WTC11 (cell line): Measurements from ENCODE around the gene ZCCHC7. TPM values are rescaled to one million over a fixed set of nuclear protein-coding genes. Genes with fewer than 3 reads are reported as not detected.

Experiments
- ATAC-seq: fragments of 200-7000 bp; cut with Tn5 transposase; 2 replicates; pipeline ENCODE4 v1.10.0; 2021; ENCODE audit warnings: mild to moderate bottlenecking, moderate library complexity
- CTCF ChIA-PET: fragments of 300-600 bp; sonication (Branson Sonifier 250); formaldehyde crosslinking; loops from one replicate; lab custom pipeline; 2021; ENCODE audit warnings: antibody characterized with exemption; lab: Charles Lee
- POLR2A ChIA-PET: fragments of 350-600 bp; sonication (Branson Sonifier 250); formaldehyde crosslinking; loops from one replicate; lab custom pipeline; 2021; ENCODE audit warnings: antibody characterized with exemption; lab: Charles Lee
- DNase-seq: peaks from one replicate; pipeline ENCODE4 v3.0.0; 2021; ENCODE audit warnings: low spot score
- H3K27ac Mint-ChIP-seq: 2 replicates; pipeline ENCODE4 v1.8.0; 2021; ENCODE audit warnings: mixed read lengths
- H3K27me3 Mint-ChIP-seq: 2 replicates; pipeline ENCODE4 v1.8.0; 2021; ENCODE audit warnings: low read depth, mild to moderate bottlenecking, moderate library complexity, mixed read lengths
- H3K36me3 Mint-ChIP-seq: 2 replicates; pipeline ENCODE4 v1.8.0; 2021; ENCODE audit warnings: mixed read lengths
- H3K4me1 Mint-ChIP-seq: 2 replicates; pipeline ENCODE4 v1.8.0; 2022; ENCODE audit warnings: mixed read lengths
- H3K4me3 Mint-ChIP-seq: 2 replicates; pipeline ENCODE4 v1.8.0; 2021; ENCODE audit warnings: mild to moderate bottlenecking, moderate library complexity, mixed read lengths
- H3K9me3 Mint-ChIP-seq: 2 replicates; pipeline ENCODE4 v1.8.0; 2021; ENCODE audit warnings: mixed read lengths
- AFF4 ChIP-seq: sonication (generic); formaldehyde crosslinking; IDR thresholded peaks from 2 replicates; pipeline ENCODE4 v1.8.1; 2023; ENCODE audit warnings: mild to moderate bottlenecking, missing genetic modification reagents, borderline replicate concordance
- CBFB ChIP-seq: sonication (generic); formaldehyde crosslinking; IDR thresholded peaks from 2 replicates; pipeline ENCODE4 v1.8.1; 2022; ENCODE audit warnings: mild to moderate bottlenecking, low read depth, missing genetic modification reagents
- ESRRA ChIP-seq: sonication (generic); formaldehyde crosslinking; IDR thresholded peaks from 2 replicates; pipeline ENCODE4 v1.8.1; 2022; ENCODE audit warnings: mild to moderate bottlenecking, missing genetic modification reagents, borderline replicate concordance
- FOXJ3 ChIP-seq: sonication (generic); formaldehyde crosslinking; IDR thresholded peaks from 2 replicates; pipeline ENCODE4 v1.9.0; 2021; ENCODE audit warnings: missing genetic modification reagents, mild to moderate bottlenecking, borderline replicate concordance
- FOXK1 ChIP-seq: sonication (generic); formaldehyde crosslinking; IDR thresholded peaks from 2 replicates; pipeline ENCODE4 v1.8.0; 2022; ENCODE audit warnings: mild to moderate bottlenecking, moderate library complexity, missing genetic modification reagents
- HMGA2 ChIP-seq: fragments of 250-450 bp; sonication (Bioruptor Pico); IDR thresholded peaks from 2 replicates; pipeline ENCODE4 v1.4.0; 2021; ENCODE audit warnings: mild to moderate bottlenecking, moderate library complexity
- MAX ChIP-seq: sonication (generic); formaldehyde crosslinking; IDR thresholded peaks from 2 replicates; pipeline ENCODE4 v1.8.0; 2022; ENCODE audit warnings: mild to moderate bottlenecking, missing genetic modification reagents
- NFATC4 ChIP-seq: fragments of 250-450 bp; sonication (Bioruptor Pico); IDR thresholded peaks from 2 replicates; pipeline ENCODE4 v1.9.0; 2021; ENCODE audit warnings: mild to moderate bottlenecking
- NR1H2 ChIP-seq: sonication (generic); formaldehyde crosslinking; IDR thresholded peaks from 2 replicates; pipeline ENCODE4 v1.9.0; 2021; ENCODE audit warnings: mild to moderate bottlenecking, moderate library complexity, missing genetic modification reagents
- NR2C2 ChIP-seq: sonication (generic); formaldehyde crosslinking; IDR thresholded peaks from 2 replicates; pipeline ENCODE4 v1.8.0; 2022; ENCODE audit warnings: mild to moderate bottlenecking, missing genetic modification reagents
- NR3C1 ChIP-seq: sonication (generic); formaldehyde crosslinking; conservative IDR thresholded peaks from 2 replicates; pipeline ENCODE4 v1.8.1; 2023; ENCODE audit warnings: low read depth, mild to moderate bottlenecking, missing genetic modification reagents
- PREB ChIP-seq: sonication (generic); formaldehyde crosslinking; IDR thresholded peaks from 2 replicates; pipeline ENCODE4 v1.8.1; 2022; ENCODE audit warnings: mild to moderate bottlenecking, missing genetic modification reagents, moderate library complexity, borderline replicate concordance
- PRRX2 ChIP-seq: fragments of 250-450 bp; sonication (Bioruptor Pico); IDR thresholded peaks from 2 replicates; pipeline ENCODE4 v1.8.0; 2021; ENCODE audit warnings: mild to moderate bottlenecking
- RELA ChIP-seq: sonication (generic); formaldehyde crosslinking; IDR thresholded peaks from 2 replicates; pipeline ENCODE4 v1.8.1; 2022; ENCODE audit warnings: missing genetic modification reagents, mild to moderate bottlenecking, borderline replicate concordance
- SMAD3 ChIP-seq: sonication (generic); formaldehyde crosslinking; IDR thresholded peaks from 2 replicates; pipeline ENCODE4 v1.8.0; 2022; ENCODE audit warnings: missing genetic modification reagents, mild to moderate bottlenecking, borderline replicate concordance
- SMAD4 ChIP-seq: sonication (generic); formaldehyde crosslinking; IDR thresholded peaks from 2 replicates; pipeline ENCODE4 v1.8.0; 2022; ENCODE audit warnings: mild to moderate bottlenecking, missing genetic modification reagents
- ZNF396 ChIP-seq: fragments of 250-450 bp; sonication (Bioruptor Pico); IDR thresholded peaks from 2 replicates; pipeline ENCODE4 v1.8.0; 2021; ENCODE audit warnings: mild to moderate bottlenecking, moderate library complexity, borderline replicate concordance
- ZSCAN18 ChIP-seq: fragments of 250-450 bp; sonication (Bioruptor Pico); IDR thresholded peaks from 2 replicates; pipeline ENCODE4 v2.1.2; 2022; ENCODE audit warnings: mild to moderate bottlenecking, moderate library complexity
- total RNA-seq: library from RNA; stranded (reverse); gene quantifications from 3 replicates; pipeline ENCODE4 v1.2.3, GENCODE V29; 2021
- TF ChIP-seq, protein P1 (sequence below): fragments of 250-450 bp; sonication (Bioruptor Pico); conservative IDR thresholded peaks from 2 replicates; pipeline ENCODE4 v1.9.0; 2021; ENCODE audit warnings: mild to moderate bottlenecking
- TF ChIP-seq, protein P2 (sequence below): sonication (generic); formaldehyde crosslinking; conservative IDR thresholded peaks from 2 replicates; pipeline ENCODE4 v1.8.1; 2022; ENCODE audit warnings: mild to moderate bottlenecking, missing genetic modification reagents
- TF ChIP-seq, protein P3 (sequence below): sonication (generic); formaldehyde crosslinking; IDR thresholded peaks from 2 replicates; pipeline ENCODE4 v1.8.1; 2023; ENCODE audit warnings: mild to moderate bottlenecking, moderate library complexity, missing genetic modification reagents
- TF ChIP-seq, protein P4 (sequence below): sonication (generic); formaldehyde crosslinking; IDR thresholded peaks from 2 replicates; pipeline ENCODE4 v1.8.1; 2023; ENCODE audit warnings: mild to moderate bottlenecking, missing genetic modification reagents, moderate library complexity
- TF ChIP-seq, protein P5 (sequence below): fragments of 200-600 bp; IDR thresholded peaks from 2 replicates; pipeline ENCODE4 v1.8.0; 2022; ENCODE audit warnings: antibody characterized with exemption

The ZCCHC7 gene
- total RNA-seq, 1 experiment from 2014 or later, result 30.1 TPM

GRCh38 chr9:37150415-37150814 lies 30.0 kb downstream of the ZCCHC7 start:
- Mint-ChIP-seq H3K36me3 (peaks cover 14% of the 10 kb centered on the region), H3K9me3 (no peaks in the 10 kb centered on the region), H3K27me3 (no peaks in the 10 kb centered on the region), H3K27ac (no peak overlapping the region)
- POLR2A ChIA-PET, result no interaction called here
- DNase-seq (no peak), ATAC-seq (no peak)
- CTCF ChIA-PET, result no interaction called here
- TF ChIP-seq FOXJ3 (CRISPR knock-in tag) (no peak), AFF4 (CRISPR knock-in tag) (no peak), SMAD4 (CRISPR knock-in tag) (no peak), ZSCAN18 (CRISPR knock-in tag) (no peak), NR3C1 (CRISPR knock-in tag) (no peak), NFATC4 (no peak), MAX (CRISPR knock-in tag) (no peak), RELA (no peak), ESRRA (CRISPR knock-in tag) (no peak)
- TF ChIP-seq, protein P1, sequence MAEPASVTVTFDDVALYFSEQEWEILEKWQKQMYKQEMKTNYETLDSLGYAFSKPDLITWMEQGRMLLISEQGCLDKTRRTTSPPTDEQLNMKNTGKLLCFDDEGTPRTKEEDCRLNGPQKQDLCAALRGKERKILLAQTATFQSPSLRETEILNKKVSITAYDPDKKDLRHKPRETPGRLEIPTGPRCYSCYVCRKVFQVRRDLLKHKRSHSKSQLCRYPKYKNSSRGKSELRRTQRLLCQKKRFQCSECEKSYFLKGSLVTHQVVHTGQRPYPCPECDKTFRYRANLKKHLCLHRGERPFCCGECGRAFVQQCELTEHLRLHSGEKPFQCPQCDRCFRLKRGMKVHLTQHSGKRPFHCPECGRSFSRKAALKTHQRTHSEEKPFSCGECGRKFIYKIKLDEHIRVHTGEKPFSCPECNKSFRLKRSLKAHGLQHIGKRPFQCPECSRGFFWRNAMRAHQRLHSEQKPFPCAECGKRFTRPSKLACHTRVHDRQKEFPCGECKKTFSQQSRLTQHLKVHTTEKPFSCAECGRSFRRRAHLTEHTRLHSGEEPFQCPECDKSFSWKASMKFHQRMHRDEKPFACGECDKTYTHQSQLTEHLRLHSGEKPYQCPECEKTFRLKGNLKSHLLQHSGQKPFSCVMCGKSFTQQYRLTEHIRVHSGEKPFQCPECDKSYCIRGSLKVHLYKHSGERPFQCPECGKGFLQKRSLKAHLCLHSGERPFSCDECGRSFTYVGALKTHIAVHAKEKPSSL, result no peak
- TF ChIP-seq, all 79 proteins: peak for 0
- Mint-ChIP-seq H3K4me3 (no peak overlapping the region), H3K4me1 (peaks cover 28% of the 10 kb centered on the region)

GRCh38 chr9:37151812-37152211 lies 31.4 kb downstream of the ZCCHC7 start:
- peaks cover 28% of the 10 kb centered on the region for H3K4me1 Mint-ChIP-seq
- CTCF ChIA-PET, result no interaction called here
- TF ChIP-seq, protein P2, sequence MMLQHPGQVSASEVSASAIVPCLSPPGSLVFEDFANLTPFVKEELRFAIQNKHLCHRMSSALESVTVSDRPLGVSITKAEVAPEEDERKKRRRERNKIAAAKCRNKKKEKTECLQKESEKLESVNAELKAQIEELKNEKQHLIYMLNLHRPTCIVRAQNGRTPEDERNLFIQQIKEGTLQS (CRISPR knock-in tag), result no peak
- TF ChIP-seq ZNF396 (CRISPR knock-in tag) (no peak), NR2C2 (CRISPR knock-in tag) (no peak), HMGA2 (CRISPR knock-in tag) (no peak), PREB (CRISPR knock-in tag) (no peak), SMAD3 (CRISPR knock-in tag) (no peak), NR1H2 (no peak), CBFB (CRISPR knock-in tag) (no peak), FOXK1 (no peak), PRRX2 (CRISPR knock-in tag) (no peak)
- TF ChIP-seq, protein P3, sequence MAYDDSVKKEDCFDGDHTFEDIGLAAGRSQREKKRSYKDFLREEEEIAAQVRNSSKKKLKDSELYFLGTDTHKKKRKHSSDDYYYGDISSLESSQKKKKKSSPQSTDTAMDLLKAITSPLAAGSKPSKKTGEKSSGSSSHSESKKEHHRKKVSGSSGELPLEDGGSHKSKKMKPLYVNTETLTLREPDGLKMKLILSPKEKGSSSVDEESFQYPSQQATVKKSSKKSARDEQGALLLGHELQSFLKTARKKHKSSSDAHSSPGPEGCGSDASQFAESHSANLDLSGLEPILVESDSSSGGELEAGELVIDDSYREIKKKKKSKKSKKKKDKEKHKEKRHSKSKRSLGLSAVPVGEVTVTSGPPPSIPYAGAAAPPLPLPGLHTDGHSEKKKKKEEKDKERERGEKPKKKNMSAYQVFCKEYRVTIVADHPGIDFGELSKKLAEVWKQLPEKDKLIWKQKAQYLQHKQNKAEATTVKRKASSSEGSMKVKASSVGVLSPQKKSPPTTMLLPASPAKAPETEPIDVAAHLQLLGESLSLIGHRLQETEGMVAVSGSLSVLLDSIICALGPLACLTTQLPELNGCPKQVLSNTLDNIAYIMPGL (CRISPR knock-in tag), result no peak
- TF ChIP-seq, protein P4, sequence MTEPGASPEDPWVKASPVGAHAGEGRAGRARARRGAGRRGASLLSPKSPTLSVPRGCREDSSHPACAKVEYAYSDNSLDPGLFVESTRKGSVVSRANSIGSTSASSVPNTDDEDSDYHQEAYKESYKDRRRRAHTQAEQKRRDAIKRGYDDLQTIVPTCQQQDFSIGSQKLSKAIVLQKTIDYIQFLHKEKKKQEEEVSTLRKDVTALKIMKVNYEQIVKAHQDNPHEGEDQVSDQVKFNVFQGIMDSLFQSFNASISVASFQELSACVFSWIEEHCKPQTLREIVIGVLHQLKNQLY (CRISPR knock-in tag), result no peak
- TF ChIP-seq, protein P5, sequence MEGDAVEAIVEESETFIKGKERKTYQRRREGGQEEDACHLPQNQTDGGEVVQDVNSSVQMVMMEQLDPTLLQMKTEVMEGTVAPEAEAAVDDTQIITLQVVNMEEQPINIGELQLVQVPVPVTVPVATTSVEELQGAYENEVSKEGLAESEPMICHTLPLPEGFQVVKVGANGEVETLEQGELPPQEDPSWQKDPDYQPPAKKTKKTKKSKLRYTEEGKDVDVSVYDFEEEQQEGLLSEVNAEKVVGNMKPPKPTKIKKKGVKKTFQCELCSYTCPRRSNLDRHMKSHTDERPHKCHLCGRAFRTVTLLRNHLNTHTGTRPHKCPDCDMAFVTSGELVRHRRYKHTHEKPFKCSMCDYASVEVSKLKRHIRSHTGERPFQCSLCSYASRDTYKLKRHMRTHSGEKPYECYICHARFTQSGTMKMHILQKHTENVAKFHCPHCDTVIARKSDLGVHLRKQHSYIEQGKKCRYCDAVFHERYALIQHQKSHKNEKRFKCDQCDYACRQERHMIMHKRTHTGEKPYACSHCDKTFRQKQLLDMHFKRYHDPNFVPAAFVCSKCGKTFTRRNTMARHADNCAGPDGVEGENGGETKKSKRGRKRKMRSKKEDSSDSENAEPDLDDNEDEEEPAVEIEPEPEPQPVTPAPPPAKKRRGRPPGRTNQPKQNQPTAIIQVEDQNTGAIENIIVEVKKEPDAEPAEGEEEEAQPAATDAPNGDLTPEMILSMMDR, result no peak

More at GRCh38 chr9:37151812-37152211, 31.4 kb downstream of the ZCCHC7 start:
- POLR2A ChIA-PET, result no interaction called here
- no peaks in the 10 kb centered on the region for H3K9me3 Mint-ChIP-seq
- 0 out of 2 replicates have a peak overlapping the region, but pooled peaks have one; percentile 45 for H3K27ac Mint-ChIP-seq
- no peak overlapping the region for H3K4me3 Mint-ChIP-seq
- ATAC-seq (no peak), DNase-seq (no peak)
- no peaks in the 10 kb centered on the region for H3K27me3 Mint-ChIP-seq
- H3K36me3 Mint-ChIP-seq, result peaks cover 14% of the 10 kb centered on the region
